ENCODE measurements around the gene TRAPPC2L. TPM values are rescaled to one million over a fixed set of nuclear protein-coding genes. Genes with fewer than 3 reads are reported as not detected.

Gene TRAPPC2L
- total RNA-seq, 2 donors from 2014 or later = 23.7 to 38.9 TPM

- Histone ChIP-seq H3K27ac (no peak overlapping the region), H3K36me3 (peaks cover 0 to 23% of the 10 kb centered on the region in 2 donors), H3K27me3 (replicated peaks; ENCODE audit: insufficient read depth) (no peaks in the 10 kb centered on the region), H3K9me3 (no peaks in the 10 kb centered on the region), H3K4me3 (no peak overlapping the region), H3K4me1 (replicated peaks) (no peaks in the 10 kb centered on the region)
- TF ChIP-seq CTCF (IDR thresholded peaks at IDR 0.05) (no peak), POLR2AphosphoS5 (IDR thresholded peaks at IDR 0.05) (no peak), POLR2A (IDR thresholded peaks at IDR 0.05) (no peak)
- no peak for DNase-seq (ENCODE audit: low spot score)
- WGBS = 83% methylated on average over 14 of the region's 15 CpGs
- intact Hi-C loops (cut with DNase I) = no loop called here
Measured at GRCh38 chr16:88864099-88864498, 7.2 kb downstream of the TRAPPC2L start.

GRCh38 chr16:88864521-88864920 lies 7.6 kb downstream of the TRAPPC2L start:
- DNase-seq (ENCODE audit: low spot score) = no peak
- no peaks in the 10 kb centered on the region for H3K4me1 ChIP-seq (replicated peaks)
- H3K4me3 ChIP-seq = no peak overlapping the region
- intact Hi-C loops (cut with DNase I) = no loop called here
- H3K9me3 ChIP-seq = no peaks in the 10 kb centered on the region
- H3K27ac ChIP-seq = no peak overlapping the region
- peaks cover 0 to 23% of the 10 kb centered on the region in 2 donors for H3K36me3 ChIP-seq
- TF ChIP-seq CTCF (IDR thresholded peaks at IDR 0.05) = no peak
- no peak for TF ChIP-seq POLR2AphosphoS5 (IDR thresholded peaks at IDR 0.05)
- TF ChIP-seq POLR2A (IDR thresholded peaks at IDR 0.05) = no peak
- WGBS = 73% methylated on average over 11 of the region's 18 CpGs
- no peaks in the 10 kb centered on the region for H3K27me3 ChIP-seq (replicated peaks; ENCODE audit: insufficient read depth)

GRCh38 chr16:88865310-88865709 lies 8.4 kb downstream of the TRAPPC2L start:
- 85% methylated on average over 13 of the region's 14 CpGs for WGBS
- TF ChIP-seq POLR2AphosphoS5 (IDR thresholded peaks at IDR 0.05) = no peak
- no peak for TF ChIP-seq POLR2A (IDR thresholded peaks at IDR 0.05)
- no peak for TF ChIP-seq CTCF (IDR thresholded peaks at IDR 0.05)
- Histone ChIP-seq H3K27ac (no peak overlapping the region), H3K36me3 (peaks cover 0 to 17% of the 10 kb centered on the region in 2 donors), H3K9me3 (no peaks in the 10 kb centered on the region), H3K27me3 (replicated peaks; ENCODE audit: insufficient read depth) (no peaks in the 10 kb centered on the region), H3K4me3 (no peak overlapping the region), H3K4me1 (replicated peaks) (no peaks in the 10 kb centered on the region)
- intact Hi-C loops (cut with DNase I) = no loop called here
- DNase-seq (ENCODE audit: low spot score) = no peak

- intact Hi-C loops (cut with DNase I) = no loop called here
- no peak for DNase-seq (ENCODE audit: low spot score)
- WGBS = 86% methylated on average over 14 of the region's 15 CpGs
Measured at GRCh38 chr16:88865742-88866141, 8.8 kb downstream of the TRAPPC2L start.

More at GRCh38 chr16:88865742-88866141, 8.8 kb downstream of the TRAPPC2L start:
- Histone ChIP-seq H3K36me3 (peaks cover 0 to 13% of the 10 kb centered on the region in 2 donors), H3K27me3 (replicated peaks; ENCODE audit: insufficient read depth) (no peaks in the 10 kb centered on the region), H3K4me1 (replicated peaks) (no peaks in the 10 kb centered on the region), H3K27ac (no peak overlapping the region), H3K4me3 (no peak overlapping the region), H3K9me3 (no peaks in the 10 kb centered on the region)
- no peak for TF ChIP-seq CTCF (IDR thresholded peaks at IDR 0.05)
- no peak for TF ChIP-seq POLR2A (IDR thresholded peaks at IDR 0.05)
- TF ChIP-seq POLR2AphosphoS5 (IDR thresholded peaks at IDR 0.05) = no peak
